DMS 273 treated with DMSO at 0.1 percent for 48 hours (cell line): ENCODE measurements around the gene TMEM132D.

Experiments
- DNase-seq: peaks from one replicate; lab custom pipeline; 2025; lab: John Stamatoyannopoulos, UW

The TMEM132D gene

DNA sequence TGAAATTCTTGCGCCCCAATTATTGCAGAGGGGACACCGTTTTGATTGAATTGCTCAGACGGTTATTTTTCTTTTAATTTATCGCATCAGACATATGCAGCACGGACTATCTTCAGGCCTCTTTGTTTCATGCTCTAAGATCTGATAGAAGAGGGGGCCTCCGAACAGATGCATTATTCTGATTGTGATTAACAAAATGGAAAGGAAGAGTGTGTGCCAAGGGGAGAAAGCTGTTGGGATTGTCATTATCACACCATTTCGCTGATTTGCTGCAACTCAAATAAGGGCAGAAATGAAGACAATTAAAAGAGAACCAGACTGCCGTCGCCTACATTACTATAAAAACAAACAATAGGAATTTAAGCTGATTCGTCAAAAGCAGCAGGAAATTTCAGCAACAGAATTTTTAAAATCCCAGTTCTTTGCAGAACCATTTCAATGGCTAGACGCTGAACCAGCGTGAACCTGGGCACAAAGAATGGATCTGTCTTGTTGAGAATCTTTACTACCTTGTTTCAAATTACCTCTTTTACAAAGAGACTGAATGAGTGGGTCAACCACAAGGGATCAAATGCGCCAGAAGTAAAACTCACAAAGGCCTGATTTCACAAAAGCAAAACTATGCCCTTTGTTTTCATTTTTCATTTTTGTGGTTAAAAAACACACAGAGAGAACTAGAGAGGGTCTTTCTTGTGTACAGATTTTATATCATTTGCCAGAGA is 30.6 kb downstream of the TMEM132D start:
- no peak for DNase-seq

DNA sequence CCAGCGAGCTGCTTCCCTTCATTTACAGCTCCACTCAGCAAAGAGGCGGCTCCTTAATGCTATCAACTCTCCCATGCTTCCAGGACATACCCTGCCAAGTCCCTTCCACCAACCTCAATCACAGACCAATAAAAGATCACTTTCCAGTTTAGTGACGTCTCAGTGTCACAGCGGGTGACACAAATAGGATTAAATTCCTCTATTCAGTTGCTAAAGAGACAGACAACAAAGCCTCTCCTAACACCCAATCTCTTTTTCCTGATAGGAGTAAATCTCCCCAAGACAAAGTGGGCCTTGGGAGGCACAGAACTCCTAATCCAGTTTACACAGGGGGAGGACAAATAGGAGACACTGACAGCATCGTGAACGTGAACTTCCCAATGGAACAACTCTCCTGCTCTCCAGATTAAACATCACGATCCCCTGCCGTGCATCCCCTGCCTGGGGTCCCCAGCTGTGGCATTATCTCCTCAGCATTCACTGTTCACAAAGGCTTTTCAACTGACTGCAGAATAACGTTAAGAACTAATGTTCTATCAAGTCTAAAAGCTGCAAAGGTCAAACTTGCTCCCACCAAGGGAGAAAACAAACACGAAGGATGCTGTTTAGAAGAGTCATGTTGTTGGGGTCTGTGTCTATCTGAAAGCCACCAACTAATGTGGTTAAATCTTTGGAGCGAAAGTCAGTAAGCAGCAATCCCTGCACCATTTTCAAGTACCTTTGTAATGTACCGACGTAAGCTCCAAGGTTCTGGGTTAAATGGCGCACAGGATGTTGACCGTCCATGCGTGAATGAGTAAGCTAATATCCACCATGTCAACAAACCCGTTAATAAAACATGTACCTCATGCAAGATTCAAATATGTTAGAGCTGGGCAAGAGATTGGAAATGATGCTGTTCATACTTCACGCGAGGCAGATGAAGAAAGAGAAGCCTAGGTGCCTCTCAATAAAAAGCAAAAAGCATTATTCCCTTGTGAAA is 31.5 kb downstream of the TMEM132D start:
- DNase-seq, result no peak

DNA sequence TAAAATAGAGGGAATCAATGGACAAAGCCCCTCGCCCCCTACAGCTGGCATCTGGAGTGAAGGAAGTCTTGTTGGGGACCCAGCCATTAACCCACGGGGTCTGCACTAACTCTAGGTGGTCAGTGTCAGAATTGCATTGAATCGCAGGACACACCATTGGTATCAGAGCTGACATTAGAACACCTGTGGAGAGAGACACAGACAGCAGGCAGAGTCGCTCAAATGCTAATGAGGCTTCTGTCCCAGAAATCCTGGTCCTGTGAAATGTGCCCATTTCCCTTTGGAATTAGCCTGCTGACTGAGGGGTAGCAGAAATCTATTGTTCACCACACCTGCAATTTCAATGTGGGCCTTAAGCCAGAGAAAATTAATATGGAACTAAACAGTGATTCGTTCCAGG is 33.0 kb downstream of the TMEM132D start:
- no peak for DNase-seq

DNA sequence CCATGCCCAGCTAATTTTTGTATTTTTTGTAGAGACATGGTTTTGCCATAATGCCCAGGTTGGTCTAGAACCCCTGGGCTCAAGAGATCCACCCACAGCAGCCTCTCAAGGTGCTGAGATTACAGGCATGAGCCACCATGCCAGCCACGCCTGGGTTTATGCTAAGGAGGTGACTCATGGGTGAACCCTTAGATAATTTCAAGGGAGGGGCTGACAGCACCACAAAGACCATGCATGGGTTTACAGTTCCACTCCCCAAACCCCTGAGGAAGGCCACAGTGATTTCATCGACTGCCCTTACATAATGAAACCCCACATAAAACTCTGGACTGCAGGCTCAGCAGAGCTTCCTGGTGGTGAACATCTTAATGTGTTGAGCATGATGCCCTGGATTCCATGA is 33.7 kb downstream of the TMEM132D start:
- no peak for DNase-seq

DNA sequence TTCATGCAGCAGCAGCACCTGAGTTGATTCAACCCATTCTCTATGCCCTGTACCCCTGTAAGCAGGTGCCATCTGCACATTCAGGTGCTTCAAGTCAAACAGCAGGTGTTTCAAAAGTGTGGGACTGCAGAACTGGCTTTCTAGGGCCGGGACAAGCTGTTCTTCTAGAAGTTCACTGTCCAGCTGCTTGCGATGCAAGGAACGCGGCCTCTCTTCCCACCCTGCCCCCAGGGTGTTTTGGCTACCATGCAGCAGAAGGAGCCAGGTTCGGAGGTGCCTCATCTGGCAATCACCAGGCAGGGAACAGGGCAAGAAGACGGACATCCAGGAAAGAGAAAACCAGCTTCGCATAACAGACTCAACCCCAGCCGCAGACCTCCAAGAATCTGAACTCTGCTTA is 35.2 kb downstream of the TMEM132D start:
- DNase-seq, result no peak

DNA sequence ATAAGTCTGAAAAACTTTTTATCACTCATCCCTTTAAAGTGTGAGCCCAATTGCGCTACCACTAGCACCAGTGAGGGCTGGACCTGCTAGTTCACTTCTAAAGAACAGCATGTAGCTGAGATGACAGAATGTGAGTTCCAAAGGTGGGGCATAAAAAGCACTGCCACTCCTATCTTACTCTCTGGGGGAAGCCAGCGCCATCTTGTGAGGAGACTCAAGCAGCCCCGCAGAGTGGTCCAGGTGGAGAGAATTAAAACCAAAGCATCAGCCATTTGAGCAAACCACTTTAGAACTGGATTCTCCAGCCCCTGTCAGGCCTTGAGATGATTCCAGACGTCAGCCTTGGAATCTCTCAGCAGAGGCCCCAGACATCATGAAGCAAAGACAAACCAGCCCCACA is 39.9 kb downstream of the TMEM132D start:
- no peak for DNase-seq

DNA sequence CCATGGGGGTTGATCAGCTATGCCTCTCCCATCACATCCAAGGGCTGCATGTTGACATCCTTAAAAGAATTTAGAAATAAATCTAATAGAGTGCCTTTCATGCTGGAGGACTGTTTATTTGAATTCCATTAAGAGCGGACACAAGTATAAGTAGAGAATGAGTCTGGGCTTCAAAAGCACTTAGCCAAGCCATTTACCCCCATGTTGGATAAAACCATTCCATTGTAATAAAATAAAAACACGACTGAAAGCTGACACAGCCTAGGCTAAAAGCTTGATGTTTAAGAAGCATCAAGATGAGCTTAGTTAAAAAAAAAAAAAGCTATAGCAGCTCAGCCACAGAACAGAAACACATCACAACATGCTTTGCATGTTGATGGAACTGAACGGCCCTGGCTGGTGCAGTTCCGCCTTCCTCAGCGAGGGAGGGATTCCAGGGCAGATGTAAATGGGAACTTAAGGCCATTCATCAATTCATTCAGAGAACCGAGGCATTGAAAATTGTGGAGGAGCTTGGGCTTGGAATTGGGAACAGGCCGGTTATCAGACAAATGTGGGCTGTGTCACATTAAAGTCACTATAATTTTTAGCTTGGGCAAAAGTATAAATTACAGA is 41.2 kb downstream of the TMEM132D start:
- no peak for DNase-seq

DNA sequence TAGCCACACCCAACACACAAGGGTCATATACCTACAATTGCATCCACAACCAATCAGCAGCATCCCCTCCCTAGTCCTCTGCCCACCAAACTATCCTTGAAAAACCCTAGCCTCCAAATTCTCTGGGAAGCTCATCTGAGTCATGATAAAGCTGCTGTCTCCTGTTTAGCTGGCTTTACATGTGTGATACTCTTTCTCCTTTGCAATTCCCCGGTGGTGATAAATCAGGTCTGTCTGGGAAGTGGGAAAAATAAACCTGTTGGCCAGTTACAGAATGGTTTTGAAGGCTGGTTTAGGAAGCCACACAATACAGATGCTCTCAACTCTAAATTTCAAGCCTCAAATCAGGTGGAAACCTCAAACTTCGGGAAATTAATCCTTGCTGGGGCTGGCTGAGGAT is 41.9 kb downstream of the TMEM132D start:
- no peak for DNase-seq

DNA sequence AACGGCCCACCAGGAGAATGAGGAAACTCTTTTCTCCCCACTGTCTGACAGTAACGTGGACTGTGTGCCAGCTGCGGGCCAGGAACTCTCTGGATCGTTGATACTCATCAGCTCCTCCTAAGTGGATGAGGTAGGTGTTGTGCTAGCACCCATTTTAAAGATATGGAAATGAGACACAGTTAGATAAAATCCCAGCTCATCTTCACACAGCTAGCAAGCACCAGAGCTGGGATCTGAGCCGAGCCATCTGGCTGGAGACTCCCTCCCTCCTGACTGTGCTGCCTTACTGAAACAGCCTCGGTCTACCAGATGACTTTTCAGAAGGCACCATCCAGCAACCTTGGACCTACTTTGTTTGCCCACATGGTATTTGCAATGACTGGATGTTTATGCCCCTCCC is 49.2 kb downstream of the TMEM132D start:
- no peak for DNase-seq

DNA sequence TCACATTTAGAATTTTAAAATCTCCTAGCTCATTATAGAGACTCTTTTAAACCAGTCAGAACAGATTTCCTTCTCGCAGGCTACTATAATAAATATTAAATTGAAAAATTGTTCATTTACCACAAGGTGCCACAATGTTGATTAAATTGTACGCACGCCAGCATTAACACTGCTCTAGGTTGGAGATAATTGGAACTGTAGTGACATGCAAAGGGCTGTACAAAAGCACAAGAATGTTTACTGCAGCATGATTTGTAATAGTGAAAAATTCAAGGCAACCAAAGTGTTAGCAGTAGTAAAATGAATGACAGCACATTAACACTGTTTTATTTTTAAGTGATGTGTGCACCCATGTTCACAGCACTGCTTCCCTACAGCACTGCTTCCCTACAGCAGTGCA is 52.5 kb downstream of the TMEM132D start:
- no peak for DNase-seq

DNA sequence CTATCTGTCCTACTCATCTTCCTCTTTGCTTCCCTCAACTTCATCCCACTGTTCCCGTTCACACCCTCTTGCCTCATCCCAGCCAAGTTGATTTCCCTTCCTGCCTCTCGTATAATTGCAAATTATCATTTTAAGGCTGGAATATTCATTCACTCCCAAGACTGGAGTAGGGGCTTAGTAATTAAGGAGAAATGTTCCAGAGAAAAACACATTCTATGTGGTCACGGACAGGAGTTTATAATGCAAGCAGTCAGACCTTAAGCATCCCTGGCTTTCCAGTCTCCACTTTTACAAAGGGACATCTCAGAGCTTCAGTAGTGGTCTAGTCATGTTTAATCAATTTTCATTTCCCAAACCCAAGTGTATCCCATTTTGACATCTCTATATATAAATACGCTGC is 54.9 kb downstream of the TMEM132D start:
- DNase-seq, result no peak

DNA sequence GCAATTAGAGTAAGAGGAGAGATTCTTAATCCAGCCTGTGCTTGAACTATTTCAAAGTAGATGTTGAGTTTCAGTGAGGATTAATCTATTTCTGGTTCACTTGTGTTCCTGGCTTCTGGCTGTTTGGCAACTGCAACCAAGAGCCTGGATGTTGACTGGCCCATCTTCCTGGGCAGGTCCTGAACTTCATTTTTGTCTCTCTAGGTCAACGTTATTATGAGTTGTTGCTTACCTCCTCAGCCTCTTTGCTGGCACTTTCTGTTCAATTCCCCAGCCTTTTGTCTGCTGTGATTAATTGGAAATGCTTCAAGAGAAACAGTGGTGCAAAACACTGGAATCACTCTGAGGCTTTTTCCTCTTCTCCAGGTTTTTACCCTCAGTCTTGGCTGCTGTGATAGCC is 56.8 kb downstream of the TMEM132D start:
- DNase-seq, result no peak

DNA sequence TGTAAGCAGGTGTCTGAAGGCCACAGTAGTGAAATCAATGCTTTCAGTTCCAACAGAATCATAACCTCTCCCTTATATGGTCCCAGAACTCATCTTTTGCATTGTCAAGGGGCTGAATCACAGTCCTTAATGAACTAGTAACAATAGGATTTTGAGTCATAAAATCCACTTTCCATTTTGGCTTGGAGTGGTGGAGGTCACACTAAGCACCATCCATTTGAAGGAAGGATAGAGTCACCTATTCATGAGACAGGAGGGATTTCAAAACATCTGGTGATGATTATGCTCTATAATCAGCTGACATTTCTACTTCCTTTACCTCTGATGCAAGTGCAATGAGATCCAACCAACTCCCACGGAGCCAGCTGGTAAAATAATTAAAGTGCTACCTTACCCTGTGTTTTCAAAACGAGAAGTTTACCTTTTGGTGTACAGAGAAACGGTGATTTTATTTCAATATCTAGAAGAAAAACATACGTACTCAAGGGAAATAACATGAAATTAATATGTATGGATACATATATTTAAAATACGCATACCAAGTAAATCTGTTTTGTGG is 59.1 kb downstream of the TMEM132D start:
- no peak for DNase-seq

DNA sequence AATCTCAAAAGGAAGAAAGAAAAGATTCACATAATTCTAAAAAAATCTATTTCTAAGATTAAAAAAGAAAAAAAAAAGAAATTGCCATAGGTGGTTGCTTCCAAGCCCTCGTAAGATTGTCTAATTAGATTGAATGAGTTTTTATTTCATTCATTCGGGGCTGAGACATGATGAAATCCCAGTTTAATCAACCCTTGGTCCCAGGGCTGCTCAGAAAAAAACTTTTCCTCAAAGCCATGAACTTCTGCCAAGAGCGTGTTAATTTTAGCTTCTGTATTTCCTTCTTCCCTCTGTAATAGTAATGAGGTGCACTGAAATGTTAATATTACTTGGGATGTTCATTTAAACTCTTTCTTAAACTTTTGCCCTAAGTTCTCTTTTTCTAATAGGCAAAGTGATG is 62.6 kb downstream of the TMEM132D start:
- DNase-seq, result no peak

DNA sequence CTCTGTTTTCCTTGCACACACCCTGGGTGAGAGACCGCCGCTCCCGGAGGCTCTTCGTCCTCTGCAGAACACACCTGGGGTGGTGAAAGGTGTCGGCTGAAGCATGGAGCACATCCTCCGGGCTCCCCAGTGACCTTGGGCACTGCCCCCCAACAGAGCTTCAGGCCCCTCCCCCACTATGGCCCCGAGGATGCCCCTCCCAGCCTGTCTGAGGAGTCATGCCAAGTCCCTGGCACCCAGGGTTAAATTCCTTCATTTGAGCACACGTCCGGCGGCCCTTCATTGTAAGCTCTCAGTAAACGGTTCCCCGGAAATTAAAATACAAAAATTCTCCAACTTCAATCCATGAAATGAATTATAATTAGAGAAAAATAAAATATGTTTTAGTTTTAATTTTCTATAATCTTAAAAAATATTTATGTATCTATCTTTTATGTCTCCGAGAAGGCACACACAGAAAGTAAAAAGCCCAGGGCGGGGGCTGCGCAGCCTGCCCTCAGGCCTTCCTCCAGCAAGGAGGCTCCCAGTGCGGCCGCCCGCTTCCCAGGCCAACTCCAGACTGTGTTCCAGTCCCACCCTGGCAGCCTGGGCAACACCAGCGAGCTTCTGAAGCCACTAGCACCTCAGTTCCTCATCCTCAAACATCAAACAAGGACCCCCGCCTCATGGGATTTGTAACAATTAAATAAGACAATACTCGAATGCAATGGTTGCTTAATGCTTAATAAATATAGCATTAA is 63.5 kb downstream of the TMEM132D start:
- no peak for DNase-seq

DNA sequence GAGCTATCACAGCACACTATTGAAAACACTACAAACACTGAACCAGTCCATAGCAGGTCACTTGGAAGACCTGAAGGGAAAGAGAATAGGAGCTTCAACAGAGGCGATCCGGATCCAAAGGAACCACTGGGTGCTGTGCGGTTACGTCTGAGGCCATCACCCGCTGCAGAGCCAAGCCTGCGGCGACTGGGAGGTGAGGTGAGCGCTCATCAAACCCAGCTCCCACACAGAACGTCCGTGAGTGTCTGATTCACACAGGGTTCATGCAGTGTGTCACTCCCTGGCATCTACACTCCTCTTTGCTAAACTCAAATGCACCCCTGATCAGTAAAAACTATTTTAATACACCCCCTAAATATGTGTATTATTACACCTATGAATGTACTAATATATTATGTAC is 64.1 kb downstream of the TMEM132D start:
- DNase-seq, result no peak

DNA sequence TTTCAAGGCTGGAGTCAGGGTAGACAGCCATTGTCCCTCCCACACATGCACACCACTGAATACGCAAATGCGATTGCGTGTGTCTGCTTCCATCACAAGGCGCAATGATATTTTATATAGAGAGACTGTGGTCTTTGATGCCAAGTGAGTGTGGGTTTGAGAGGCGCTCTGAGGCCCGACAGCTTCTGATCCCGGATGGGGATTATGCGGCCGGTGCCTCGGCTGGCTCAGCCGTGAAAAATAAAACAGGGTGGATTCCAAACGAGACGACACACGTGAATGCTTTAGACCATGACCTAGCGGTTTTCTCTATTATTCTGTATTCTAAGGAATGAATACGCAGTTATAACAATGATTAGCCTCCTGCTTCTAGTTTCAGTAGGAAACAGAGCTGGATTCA is 72.5 kb downstream of the TMEM132D start:
- no peak for DNase-seq

DNA sequence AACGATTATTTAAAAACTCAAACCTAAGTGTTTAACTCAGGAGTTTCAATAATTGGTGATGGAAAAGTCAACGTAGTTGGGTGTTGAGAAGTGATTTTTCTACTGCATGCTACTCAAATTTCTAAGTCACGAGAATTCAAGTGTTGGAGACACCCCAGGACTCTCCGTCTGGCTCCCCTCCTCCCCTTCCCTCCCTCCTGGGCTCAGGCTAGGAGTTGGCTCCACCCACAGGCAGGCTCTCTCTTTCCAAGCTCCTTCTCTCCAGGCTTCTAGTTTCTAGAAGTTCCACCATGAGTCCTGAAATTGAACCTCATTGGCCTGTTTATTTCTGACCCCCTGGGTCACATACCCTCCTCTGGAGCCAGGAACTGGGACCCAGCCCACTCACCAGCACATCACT is 73.0 kb downstream of the TMEM132D start:
- DNase-seq, result no peak

DNA sequence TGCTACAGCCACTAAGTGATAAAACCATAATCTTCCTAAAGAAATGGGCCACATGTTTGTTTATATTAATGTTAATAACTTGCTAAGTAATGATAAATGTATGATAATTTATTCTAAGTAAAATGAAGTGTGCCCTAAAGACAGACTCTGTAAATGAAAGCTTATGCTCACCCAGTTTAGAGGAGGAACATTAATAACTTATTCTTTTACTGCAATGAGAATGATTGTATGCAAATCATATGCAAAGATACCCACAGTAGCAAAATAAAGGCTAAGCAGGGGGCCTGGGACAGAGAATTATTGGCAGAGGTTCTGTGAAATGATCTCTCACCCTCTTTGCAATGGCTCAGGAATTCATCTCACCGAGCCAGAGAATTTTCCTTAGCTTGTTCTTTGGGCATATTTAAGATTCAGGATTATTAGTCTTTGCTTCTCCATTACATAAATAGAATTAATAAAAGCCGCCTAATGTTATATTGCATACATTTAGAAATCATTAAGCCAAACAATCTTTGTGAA is 75.9 kb downstream of the TMEM132D start:
- no peak for DNase-seq

DNA sequence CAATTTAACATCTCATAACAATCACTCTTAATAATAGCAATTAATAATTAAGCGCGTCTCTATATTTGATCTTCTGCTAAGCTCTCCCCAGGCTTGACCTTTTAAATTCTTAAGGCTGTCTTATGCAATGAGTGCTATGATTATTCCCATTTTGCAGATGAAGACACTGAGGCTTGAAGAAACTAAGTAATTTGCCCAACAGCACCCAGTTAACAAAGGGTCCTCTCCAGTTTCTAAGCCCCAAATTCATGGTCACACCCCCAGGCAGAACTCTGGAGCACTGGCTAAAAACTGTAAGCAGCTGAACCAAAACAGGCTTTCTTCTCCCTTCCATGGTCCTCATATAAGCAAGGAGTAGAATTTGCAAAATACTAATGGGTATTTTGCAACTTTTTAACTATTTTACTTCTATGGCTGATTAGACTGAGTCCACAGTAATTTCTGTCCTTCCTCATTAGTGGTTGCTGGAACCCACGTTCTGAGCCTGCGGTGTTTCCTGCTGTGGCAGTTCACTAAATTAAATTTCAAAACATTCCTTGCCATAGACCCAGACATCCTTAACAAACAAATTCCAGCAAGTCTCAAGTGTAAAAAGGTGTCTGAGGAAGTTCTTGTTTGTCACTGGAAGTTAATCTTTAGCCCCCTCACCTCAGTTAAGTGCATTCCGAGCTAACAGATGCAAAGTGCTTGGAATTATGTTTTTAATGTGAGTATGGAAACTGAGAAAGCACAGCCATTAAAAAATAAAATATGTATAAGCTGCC is 76.5 kb downstream of the TMEM132D start:
- DNase-seq, result no peak

DNA sequence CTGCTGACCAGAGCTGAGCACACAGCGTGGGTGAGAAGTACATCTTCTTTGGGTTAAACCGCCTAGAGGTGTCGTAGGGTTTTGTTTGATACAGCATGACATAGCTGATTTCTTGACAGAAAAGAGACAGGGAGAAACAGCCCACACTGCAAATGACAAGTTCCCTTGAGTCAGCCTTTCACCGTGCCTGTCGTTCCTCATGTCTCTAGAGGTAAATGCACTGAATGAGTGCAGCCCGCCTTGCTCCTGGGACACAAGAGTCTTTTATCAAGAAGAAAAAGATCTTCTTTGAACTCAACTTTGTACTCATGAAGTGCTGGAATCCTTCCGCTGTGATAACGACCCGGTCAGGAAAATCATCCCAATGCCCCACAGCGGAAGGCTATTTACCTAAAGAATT is 77.6 kb downstream of the TMEM132D start:
- DNase-seq, result no peak
